ENCODE measurements around the gene DDIT3. TPM values are rescaled to one million over a fixed set of nuclear protein-coding genes. Genes with fewer than 3 reads are reported as not detected.

Gene DDIT3
- total and polyA plus RNA-seq, 2 of the 13 experiments (the other 11 are each of a cell fraction or from before 2014, with no cell fraction given) = 27.5 to 48.7 TPM

DNA sequence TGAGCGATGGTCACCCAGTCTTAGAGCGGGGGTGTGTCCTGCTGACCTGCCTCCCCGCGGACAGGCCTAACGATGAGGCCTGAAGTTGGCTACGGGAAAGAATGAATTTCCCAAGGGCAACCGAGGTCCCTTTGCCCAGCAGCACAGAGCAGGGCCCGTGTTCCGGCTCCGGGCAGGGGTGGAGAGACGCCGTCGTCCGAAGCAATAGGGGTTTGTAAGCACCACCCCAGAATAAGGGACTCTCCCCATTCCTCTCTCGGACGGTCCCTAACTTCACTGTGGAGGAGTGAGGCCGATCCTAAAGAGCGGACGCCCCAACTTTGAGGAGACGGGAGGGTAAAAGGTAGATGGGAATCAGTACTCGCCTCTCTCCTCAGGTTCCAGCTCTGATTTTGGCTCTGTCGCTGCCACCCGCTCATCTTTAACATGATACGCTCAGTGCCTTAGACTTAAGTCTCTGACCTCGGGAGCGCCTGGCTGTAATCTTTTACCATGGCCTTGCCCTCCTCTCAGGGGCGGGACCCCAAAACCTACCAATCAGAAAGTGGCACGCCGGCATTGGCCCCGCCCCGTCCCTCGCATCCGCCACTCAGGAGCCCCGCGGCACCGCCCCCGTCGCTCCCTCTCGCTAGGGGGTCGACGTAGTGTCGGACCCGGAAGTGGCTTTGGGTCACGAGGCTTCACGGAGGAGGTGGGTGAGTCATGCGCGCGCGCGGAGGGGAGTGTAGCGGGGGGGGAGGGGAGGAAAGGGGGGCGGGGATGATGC lies at the start of gene DDIT3 (continued):
- TF ChIP-seq ZNF607 (CRISPR knock-in tag; IDR thresholded peaks at IDR 0.05; ENCODE audit: borderline replicate concordance) (0 out of 2 replicates have a peak, but pooled peaks have one; percentile 12), SRSF1 (optimal IDR thresholded peaks at IDR 0.05; ENCODE audit: low read depth, low read length) (peak; percentile 30), MIXL1 (CRISPR knock-in tag; IDR thresholded peaks at IDR 0.05) (peak; percentile 39; the same call in 1 of the 2 replicates), ZNF749 (CRISPR knock-in tag; IDR thresholded peaks at IDR 0.05; ENCODE audit: borderline replicate concordance) (no peak), HBP1 (CRISPR knock-in tag; IDR thresholded peaks at IDR 0.05; ENCODE audit: low read depth) (peak; percentile 67; the same call in 1 of the 2 replicates), PAWR (CRISPR knock-in tag; IDR thresholded peaks at IDR 0.05; ENCODE audit: borderline replicate concordance) (0 out of 2 replicates have a peak, but pooled peaks have one; percentile 77), GABPA (IDR thresholded peaks at IDR 0.05; ENCODE audit: low read depth, low read length) (peak; percentile 41; the same call in 1 of the 2 replicates), GABPA (CRISPR knock-in tag; IDR thresholded peaks at IDR 0.05; ENCODE audit: low read depth) (peak; percentile 84), KAT8 (CRISPR knock-in tag; IDR thresholded peaks at IDR 0.05) (peak; percentile 59), HDAC1 (CRISPR knock-in tag; IDR thresholded peaks at IDR 0.05) (peak; percentile 70; the same call in 1 of the 2 replicates), ZFP1 (CRISPR knock-in tag; IDR thresholded peaks at IDR 0.05) (0 out of 2 replicates have a peak, but pooled peaks have one; percentile 27), ZZZ3 (CRISPR knock-in tag; IDR thresholded peaks at IDR 0.05; ENCODE audit: borderline replicate concordance) (0 out of 2 replicates have a peak, but pooled peaks have one; percentile 61), THAP11 (CRISPR knock-in tag; IDR thresholded peaks at IDR 0.05) (peak; percentile 76), ZNF263 (CRISPR knock-in tag; IDR thresholded peaks at IDR 0.05) (peak; percentile 21; the same call in 1 of the 2 replicates), PHF20 (CRISPR knock-in tag; IDR thresholded peaks at IDR 0.05) (no peak), THAP9 (CRISPR knock-in tag; IDR thresholded peaks at IDR 0.05; ENCODE audit: borderline replicate concordance) (0 out of 2 replicates have a peak, but pooled peaks have one; percentile 52), GLI4 (CRISPR knock-in tag; IDR thresholded peaks at IDR 0.05; ENCODE audit: borderline replicate concordance) (peak; percentile 95)
- TF ChIP-seq, protein P1, sequence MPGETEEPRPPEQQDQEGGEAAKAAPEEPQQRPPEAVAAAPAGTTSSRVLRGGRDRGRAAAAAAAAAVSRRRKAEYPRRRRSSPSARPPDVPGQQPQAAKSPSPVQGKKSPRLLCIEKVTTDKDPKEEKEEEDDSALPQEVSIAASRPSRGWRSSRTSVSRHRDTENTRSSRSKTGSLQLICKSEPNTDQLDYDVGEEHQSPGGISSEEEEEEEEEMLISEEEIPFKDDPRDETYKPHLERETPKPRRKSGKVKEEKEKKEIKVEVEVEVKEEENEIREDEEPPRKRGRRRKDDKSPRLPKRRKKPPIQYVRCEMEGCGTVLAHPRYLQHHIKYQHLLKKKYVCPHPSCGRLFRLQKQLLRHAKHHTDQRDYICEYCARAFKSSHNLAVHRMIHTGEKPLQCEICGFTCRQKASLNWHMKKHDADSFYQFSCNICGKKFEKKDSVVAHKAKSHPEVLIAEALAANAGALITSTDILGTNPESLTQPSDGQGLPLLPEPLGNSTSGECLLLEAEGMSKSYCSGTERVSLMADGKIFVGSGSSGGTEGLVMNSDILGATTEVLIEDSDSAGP (CRISPR knock-in tag; IDR thresholded peaks at IDR 0.05; ENCODE audit: borderline replicate concordance) = peak; percentile 66
- TF ChIP-seq, protein P2, sequence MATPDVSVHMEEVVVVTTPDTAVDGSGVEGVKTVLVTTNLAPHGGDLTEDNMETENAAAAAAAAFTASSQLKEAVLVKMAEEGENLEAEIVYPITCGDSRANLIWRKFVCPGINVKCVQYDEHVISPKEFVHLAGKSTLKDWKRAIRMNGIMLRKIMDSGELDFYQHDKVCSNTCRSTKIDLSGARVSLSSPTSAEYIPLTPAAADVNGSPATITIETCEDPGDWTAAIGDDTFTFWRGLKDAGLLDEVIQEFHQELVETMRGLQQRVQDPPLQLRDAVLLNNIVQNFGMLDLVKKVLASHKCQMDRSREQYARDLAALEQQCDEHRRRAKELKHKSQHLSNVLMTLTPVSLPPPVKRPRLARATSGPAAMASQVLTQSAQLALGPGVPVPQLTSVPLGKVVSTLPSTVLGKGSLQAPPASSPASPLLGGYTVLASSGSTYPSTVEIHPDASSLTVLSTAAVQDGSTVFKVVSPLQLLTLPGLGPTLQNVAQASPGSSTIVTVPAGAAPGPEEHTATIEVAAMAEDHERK (CRISPR knock-in tag; IDR thresholded peaks at IDR 0.05; ENCODE audit: low read depth) = no peak

All from HepG2 (cell line).